GM19395 (cell line): ENCODE results near the gene NPR2.

ENCODE experiments used
- ATAC-seq: cut with Tn5 transposase; IDR thresholded peaks from one replicate; pipeline ENCODE4 v1.9.1; 2021; ENCODE audit warnings: mild to moderate bottlenecking, moderate library complexity; ENCODE audit not compliant: unreplicated experiment

The NPR2 gene

DNA sequence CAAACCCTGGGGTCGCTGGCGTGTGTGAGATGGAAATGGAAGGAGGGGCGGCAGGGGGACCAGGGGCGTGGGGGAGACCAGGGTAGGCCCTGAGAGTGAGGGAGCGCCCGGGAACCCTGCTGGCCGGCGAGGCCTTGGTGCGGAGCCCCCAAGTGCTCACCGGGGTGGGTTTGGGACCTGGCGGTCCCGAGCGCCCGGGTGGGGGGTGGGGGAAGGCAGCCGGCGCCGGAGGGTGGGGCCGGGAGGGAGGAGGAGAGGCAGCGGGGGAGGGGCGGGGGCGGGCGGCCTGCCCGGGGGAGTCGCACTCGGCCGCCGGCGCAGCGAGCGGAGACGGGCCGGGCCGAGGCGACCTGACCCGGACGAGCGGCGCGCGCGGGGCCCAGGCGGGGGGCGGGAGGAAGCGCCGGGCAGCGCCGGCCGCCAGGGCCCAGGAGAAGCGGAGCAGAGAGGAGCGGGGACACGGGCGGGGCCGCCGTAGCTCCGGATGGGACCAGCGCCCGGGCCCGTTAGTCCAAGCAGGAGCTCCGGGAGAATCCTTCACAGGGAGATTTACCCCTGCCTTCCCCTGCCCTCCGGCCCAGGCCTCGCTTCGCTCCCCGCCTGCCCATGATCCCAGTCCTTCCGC, at the start of gene NPR2:
TSS of gene NPR2 (plus strand) at position 295 of the 625 bp plus-strand sequence. CDS start 818 bp downstream, outside the sequence.
- no peak for ATAC-seq

DNA sequence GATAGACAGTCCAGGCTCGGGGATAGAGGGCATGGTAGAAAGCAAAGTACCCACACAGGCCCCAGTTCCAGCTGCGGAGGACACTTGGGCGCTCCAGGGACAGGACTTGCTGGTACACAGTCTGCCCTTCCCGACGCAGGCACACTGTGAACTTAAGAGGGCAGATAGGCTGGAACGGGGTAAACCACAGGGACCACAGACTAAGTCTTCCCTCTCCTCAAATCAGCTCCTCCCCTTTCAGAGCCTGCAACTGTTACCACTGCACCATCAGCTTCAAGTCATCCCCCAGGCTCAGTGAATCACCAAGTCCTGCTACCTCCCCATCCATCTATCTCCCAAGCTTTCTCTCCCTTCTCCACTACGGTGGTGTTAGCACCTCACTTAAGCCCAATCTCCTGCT, 49.7 kb upstream of the NPR2 start:
- no peak for ATAC-seq

DNA sequence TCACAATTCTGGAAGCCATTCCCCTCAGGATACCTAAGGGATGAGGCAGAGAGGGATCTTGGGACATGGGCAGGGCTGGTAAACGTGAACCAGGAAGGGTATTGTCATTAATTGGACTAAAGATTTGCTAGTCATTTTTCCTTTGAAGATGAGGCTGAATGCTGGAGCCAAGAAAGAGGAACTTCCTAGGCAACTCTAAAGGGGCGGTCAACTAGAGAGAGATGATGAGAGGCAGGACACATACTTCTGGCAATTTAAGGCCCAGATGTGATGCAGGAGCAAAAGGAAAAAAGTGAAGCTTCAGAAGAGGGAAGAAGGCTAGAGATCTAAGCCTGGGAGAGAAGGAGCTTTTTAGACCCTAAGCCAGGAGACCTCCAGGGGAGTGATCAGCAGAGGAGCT, 47.9 kb upstream of the NPR2 start:
- ATAC-seq = no peak

DNA sequence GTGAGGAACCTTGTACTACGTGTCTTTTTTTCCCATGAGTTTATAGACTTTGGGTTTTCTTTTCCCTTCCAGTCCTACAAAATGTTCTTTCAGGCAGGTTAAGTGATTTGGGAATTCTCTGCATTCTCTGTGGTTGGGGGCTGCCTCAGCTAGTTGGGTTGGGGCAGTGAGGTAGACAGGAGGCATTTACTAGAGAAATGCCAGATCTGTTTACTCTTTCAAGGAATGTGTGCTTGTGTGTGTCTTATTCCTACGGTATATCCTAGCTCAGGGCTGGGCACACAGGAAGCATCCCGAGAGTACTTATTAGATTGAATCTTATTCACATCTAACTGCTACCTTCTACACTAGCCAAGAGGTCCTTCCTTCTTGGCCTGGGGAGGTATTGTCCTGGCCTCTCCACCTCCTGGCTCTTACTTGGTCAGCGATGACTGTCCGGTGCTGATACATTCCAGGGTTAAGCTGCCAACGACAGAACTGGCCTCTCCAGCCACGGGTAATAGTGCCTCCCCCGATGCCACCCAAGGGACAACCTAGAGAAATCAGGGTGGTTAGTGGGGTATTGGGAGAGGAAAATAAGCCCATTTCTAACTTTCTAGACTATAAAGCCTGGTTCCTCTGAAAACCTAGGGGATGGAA, 47.4 kb upstream of the NPR2 start:
- no peak for ATAC-seq

DNA sequence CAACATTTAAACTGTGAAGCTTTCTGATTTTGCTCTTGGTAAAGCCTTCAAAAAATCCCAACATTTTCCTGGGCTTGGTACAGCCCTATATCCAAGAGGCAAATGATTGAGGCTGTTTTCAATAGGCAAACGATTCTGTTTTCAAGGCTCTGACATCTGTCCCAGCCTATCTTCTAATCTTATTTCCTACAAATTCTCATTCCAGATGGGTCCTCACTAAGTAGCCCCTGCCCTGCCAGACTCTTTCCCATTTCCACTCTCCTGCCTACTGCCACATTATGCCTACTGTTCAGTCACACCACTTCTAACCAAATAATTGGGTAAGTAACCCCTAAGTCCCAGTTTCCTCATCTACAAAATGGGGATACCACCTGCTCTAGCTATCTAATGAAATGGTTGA, 45.8 kb upstream of the NPR2 start:
- no peak for ATAC-seq

DNA sequence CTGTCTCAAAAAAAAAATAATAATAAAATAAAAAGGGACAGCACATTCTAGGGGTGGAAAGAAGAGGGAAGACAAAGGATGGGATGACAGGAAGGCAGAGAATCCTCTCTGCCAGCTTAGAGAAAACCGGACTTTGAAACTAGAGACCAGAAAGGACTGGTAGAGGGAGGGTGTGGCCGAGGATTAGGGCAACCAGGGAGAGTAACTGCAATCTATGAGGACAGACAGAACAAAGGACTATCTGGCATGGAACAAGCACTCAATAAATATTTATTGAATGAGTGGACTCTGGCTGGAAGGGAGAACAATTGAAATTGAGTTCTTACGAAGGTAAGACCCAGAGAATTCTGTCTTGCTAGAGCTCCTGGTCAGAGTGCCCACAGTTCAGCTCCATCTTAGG, 44.8 kb upstream of the NPR2 start:
- no peak for ATAC-seq

DNA sequence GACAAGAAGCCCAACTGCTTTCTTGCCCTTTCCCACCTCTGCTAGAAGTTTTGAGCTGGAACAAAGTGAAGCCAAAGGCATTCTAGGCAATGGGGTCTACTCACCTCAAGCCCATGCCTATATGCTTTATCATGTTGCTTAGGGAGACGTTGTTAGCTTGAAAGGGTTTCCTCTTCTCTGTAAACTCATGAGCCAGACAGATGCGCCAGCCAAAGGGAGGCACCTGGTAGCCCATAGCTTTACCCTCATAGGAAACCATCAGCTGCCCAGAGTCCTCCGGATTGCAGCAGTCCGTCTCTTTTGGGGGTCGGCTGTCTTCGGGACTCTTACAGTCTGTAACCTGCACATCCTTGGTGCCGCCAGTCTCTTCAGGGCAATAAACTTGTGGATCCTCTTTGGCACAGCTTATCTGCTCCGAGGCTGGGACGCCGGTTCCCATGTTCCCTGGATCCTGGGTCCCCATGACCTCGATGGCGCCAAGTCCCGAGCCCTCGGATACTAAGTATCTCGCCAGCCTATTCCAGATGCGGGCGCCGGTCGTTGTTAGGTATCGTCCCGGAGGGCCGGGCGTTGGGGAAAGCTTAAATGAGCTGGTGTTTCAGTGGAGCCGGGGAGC, 43.0 kb upstream of the NPR2 start:
- no peak for ATAC-seq

DNA sequence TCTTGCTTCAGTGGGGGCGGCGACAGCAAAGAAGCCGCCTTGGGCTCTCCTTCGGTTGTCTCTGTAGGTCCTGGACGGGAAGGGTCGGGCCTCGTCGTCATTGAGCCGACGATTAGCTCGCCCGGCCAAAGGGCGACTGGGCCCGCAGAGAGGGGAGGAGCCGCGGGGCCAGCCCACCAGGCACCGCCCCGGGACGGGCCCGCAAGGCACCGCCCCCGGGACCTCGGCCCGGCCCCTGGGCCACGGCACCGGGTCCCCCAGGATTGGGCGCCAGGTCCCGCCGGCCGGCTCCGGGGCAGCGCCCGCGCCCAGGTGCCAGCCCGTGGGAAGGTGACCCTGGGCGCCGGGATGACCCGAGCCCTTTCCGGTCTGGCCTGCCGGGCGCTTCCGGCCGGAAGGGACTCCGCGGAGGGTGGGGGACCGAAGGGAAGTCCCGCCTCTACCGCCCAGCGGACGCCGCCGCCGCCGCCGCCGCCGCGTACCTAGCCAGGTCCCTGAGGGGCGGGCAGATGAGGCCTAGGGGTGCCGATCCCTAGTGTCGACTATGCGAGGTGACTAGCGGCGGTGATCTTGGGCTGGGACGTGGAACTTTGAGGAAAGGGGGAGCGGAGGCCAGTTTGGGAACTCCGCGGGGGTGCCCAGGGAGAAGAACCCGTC, 42.4 kb upstream of the NPR2 start, which contains the start of the genes GBA2 and RGP1:
TSS of gene GBA2 (minus strand) at position 371 of the 657 bp plus-strand sequence. CDS start 524 bp downstream, outside the sequence.
TSS of gene RGP1 (plus strand) at position 430 of the 657 bp plus-strand sequence. CDS start 469 bp downstream, outside the sequence.
- ATAC-seq = peak; percentile 78

DNA sequence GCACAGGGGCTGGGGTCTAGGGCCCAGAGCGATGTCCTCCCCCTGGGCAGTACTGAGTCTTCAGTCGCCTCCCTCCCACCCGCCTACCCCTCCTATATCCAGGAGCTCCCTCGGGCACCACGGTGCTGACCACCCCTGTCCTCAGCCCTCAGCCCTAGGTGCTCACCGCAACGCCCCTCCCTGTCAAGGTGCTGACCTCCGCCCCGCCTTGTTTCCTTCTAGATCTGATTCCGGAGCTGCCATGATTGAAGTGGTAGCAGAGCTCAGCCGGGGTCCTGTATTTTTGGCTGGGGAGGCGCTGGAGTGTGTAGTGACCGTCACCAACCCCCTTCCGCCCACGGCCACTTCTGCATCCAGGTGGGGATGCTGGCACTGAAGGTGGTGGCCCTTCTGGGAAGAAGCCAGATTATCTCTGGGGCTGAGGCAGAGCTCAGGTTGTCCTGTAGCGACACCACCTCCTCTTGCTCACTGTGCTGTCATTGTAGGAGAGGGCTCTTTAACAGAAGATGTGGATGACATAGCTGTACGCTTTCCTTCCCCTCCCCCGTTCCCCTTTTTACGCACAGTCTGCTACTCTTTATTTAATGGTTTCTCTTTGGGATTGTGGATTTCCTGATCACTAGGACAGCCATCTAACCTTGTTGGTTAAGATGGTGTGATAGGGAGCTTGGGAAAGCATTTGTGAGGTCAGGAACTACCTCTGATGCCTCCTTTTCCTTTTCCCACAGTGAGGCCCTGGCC, 41.7 kb upstream of the NPR2 start:
- peak; percentile 49 for ATAC-seq

DNA sequence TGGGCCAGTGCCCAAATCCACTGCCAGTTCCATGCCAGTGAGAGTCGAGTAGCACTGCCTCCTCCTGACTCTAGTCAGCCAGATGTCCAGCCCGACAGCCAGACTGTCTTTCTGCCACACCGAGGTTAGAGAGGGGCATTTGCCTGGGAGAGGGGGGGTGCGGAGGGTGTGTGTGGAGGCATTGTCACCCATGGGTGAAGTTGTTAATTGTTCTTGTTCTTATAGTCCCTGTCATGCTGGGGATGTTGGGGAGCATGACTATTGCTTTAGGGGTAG, 41.2 kb upstream of the NPR2 start:
- no peak for ATAC-seq

DNA sequence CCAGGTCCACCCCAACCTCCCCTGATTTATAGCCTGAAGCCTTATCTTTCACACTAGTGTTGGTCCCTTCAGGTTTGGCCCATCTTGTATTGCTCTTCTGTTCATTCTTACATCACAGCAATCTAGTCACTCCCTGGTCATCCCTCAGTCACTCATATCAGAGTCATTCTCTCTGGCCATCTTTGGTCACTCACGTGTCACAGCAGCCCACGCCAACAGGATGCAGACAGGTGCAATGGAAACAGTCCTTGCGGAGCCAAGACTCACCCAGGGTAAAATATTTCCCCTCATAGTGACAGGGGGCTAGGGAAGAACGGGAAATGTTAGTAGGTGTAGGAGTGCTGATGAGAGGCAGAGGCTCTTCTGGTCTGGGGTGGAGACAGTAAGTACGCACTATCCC, 37.9 kb upstream of the NPR2 start:
- no peak for ATAC-seq

DNA sequence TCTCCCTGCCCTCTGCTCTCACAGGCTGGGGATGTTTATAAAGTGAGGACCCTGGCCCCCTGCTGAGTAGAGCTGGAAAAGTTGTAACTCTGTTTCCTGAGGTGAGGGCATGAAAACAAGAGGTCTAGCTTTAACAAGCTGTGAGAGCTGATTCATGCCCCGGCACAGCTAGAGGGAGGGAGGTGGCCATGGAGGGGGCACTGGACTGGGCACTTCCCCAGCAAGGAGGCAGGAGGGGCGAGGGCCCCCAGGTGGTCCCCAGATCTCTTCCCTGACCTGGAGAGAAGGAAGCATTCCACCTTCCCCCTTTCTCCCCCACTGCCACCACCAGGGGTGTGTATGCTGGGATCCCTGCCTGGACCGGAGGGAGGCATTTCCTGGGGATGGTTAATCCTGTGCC, 37.1 kb upstream of the NPR2 start, which contains the start of gene MSMP:
TSS of gene MSMP (minus strand) at position 13 of the 400 bp plus-strand sequence. CDS start 147 bp downstream, outside the sequence.
- no peak for ATAC-seq

DNA sequence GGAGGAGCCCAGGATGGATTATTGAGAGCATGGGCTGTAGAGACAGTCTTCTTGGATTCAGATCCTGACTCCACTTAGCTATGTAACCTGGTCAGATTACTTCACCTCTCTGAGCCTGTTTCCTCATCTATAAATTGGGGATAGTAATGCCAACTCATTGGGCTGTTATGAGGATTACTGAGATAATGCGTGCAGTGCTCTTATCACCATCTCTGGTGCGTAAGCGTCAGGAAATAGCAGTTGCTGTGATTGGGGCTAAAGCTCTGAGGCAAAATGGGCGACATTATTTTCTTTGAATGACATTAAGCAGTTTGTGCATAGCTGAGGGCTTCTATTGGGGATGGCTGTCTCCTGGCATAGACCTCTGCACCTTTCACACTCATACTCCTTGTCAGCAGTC, 36.3 kb upstream of the NPR2 start:
- no peak for ATAC-seq

DNA sequence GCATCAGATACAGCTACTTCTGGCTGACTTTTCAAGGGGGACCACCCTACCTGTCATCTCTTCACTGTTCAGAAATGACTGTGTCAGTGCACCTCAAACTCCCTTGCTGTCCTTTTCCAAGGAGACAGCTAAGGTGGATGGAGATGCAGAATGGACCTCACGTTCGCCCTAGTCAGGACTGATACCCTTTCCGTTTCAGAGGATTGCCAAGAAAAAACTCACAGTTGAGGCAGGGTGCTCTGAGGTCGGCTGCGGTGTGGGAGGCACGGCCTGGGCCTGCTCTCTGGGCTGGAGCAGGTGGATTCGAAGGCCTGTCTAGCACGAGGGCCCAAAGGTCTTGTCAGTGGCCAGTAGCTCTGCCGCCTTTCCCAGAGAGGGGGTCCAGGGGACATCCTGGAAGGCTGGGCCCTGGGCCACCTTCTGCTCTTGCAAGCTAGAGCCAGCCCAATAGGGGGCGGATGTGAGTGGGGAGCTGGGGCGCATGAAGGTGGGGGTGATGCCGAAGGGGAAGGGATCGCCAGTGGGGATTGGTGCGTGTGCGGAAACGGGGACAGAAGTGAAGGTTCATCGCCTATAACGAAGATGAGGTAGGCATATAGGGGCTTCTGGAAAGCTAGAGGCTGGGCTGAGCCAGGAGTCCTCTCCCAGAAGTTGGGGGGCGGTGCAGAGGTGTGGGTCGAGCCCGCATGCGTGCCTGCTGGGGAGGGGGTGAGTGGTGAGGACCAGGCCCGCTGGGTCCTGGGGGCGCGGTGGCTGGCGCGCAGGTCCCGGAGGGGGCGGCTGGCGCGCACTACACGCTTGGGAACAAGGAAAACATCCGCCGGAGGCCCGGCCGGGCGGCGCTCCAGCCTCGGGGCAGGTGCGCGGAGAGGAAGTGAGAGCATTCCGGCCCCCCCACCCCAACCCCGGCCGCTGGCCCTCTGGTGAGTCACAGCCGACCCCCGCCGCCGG, 34.8 kb upstream of the NPR2 start:
- ATAC-seq = peak; percentile 65

DNA sequence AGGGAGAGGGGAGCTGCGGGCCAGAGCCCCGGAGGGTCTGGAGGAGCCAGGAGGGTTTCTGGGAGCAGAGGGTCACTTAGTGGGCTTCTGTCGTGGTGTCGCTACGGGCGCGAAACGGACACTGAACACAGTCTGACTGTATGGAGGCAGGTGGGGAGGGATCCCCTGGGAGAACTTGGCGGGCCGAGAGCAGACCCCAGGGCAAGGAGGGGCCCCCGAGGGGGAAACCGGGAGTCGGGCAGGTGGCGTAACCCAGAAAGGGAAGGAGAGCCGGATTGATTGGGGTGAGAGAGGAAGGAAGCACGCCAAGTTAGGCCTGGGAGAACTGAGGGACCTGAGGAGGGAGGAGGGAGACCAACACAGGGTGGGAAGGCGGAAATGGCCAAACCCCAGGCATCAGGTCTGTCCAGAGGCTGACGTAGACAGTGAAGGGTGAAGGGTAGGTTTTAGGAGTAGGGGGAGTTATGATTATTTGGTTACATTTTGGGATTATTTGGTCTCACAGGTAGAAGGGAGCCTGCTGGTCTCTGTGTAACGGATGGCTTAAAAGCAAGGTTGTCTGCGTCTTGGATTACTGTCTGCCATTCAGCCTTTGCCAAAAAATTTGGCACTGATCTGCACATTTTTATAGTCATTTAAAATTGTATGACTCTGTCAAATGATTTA, 34.0 kb upstream of the NPR2 start:
- ATAC-seq = peak; percentile 52

DNA sequence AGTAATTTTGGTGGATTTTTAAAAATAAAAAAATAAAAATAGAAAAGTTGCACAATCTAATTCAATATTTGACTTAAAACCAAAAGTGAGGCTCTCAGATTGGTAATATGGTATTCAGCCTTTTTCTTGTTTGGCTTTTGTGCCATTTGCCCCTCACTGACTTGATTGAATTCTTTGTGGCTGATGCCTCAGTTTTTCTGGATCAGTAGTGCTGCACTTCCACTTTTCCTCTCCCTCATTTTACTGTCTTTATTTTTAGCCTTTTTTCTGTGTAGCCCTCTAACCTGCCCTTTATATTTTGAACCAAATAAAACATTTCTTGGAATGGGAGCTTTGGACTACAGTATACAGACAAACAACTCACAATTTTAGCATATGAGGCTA, 33.5 kb upstream of the NPR2 start:
- ATAC-seq = no peak

DNA sequence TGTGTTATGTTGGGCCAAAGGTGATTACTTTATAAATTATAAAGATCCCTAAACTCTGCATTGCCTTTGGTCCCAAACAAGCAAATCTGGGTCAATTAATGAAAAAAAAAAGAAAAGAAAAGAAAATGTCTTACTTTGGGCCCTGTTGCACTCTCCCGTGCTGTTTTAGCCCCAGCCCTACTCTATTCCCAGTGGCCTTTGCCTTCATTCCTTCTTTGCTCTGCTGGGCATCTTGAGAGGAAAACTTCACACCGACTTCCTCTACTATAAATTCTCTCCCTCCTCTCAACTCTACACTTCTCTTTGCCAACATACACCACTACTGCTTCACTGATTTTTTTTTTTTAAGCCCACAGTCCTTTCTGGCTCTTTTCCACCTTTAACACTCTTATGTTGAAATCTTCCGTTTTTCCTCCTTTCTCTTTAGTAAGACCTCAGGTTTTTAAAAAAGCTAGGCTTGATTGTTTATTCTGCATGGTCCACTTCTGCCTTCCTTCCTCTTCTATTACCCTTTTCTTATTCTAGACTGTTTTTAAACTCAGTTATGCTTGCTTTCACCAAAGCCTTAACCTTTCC, 32.8 kb upstream of the NPR2 start:
- no peak for ATAC-seq

DNA sequence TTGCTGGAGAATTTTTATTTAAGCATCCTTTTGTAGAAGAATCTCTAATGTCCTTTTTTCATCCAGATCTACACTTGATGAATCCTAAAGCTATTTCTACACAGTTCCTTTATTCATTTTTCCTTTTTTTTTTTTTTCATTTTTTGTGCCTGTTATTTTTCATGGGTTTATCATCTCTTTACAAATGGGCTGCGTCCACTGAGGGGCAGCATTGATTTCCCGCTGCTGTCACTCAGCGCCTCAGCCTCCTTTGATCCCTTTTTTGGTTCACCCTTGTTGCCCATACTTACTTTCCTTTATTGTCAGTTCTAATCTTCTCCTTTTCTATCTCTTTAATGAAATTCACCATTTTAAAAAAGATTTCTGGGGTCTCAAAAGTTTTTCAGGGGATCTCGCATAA, 31.6 kb upstream of the NPR2 start:
- ATAC-seq = no peak

DNA sequence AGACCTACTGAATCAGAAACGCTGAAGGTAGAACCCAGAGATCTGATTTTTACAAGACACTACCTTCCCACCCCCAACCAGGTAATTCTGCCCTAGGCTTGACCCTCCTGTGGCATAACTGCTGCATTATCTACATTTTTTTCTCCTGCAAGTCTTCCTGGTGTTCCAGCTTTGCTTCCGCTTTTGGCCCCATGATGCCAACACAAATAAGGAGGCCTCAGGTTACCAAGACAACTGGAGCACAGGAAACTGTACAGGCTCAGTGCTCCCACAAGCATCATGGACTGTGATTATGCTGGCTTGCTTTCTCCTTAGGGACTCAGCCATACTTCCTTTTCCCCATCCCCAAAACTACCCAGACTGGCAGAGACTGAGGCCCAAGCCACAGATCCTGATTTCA, 30.7 kb upstream of the NPR2 start:
- no peak for ATAC-seq
